Muscle layer of duodenum (tissue), 2 donors: Measurements from ENCODE around the gene KCTD20.
A peak's percentile ranks its signal among the peaks of the same experiment; 100 is the strongest.

Experiments
- H3K27ac ChIP-seq: one replicate; pipeline ENCODE4 v1.7.0; 2013; ENCODE audit warnings: mild to moderate bottlenecking, low read length
- H3K27me3 ChIP-seq: one replicate; pipeline ENCODE4 v1.7.0; 2013; ENCODE audit warnings: low read depth, mild to moderate bottlenecking, control low read depth, low read length
- H3K36me3 ChIP-seq, 2 donors: one replicate each; pipeline ENCODE4 v1.7.0; 2013; ENCODE audit warnings: low read length in 2 of 2, control low read depth in 1 of 2, mild to moderate bottlenecking in 1 of 2; ENCODE audit not compliant: insufficient read depth in 2 of 2, control insufficient read depth in 1 of 2
- H3K4me1 ChIP-seq, 2 donors: one replicate each; pipeline ENCODE4 v1.7.0; 2013; ENCODE audit warnings: low read length in 2 of 2, mild to moderate bottlenecking in 2 of 2, control low read depth in 1 of 2, moderate library complexity in 1 of 2; ENCODE audit not compliant: insufficient read depth in 2 of 2, control insufficient read depth in 1 of 2
- H3K4me3 ChIP-seq, 2 donors: one replicate each; pipeline ENCODE4 v1.7.0; 2013; ENCODE audit warnings: low read length in 2 of 2, low read depth in 1 of 2, mild to moderate bottlenecking in 1 of 2
- H3K9me3 ChIP-seq, 2 donors: one replicate each; pipeline ENCODE4 v1.7.0; 2013; ENCODE audit warnings: low read length in 2 of 2, control low read depth in 1 of 2, mild to moderate bottlenecking in 1 of 2; ENCODE audit not compliant: control insufficient read depth in 1 of 2
- donor health status: healthy.

KCTD20 gene

DNA sequence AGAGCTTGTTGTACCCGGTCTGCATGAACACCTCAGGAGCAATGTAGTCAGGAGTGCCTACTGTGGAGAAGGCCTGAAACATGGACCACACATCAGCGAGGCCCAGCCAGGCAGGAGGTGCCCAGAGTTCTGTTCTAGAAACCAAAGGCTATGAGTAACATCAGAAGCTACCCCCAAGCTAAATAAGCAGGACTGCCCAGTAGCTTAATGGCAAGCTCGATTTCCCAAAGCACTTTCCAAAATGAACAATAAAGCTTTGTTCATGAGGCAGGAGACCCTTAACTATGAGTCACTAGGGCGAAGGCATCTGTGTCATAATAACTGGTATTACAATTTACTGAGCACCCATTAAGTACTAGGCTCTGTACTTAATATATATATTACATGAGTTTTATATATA is 57.1 kb downstream of the KCTD20 start:
- Histone ChIP-seq H3K4me3 (no peak overlapping the region), H3K27me3 (no peaks in the 10 kb centered on the region), H3K27ac (no peak overlapping the region), H3K36me3 (peaks cover 33 to 53% of the 10 kb centered on the region in 2 donors), H3K4me1 (no peaks in the 10 kb centered on the region), H3K9me3 (no peaks in the 10 kb centered on the region)

DNA sequence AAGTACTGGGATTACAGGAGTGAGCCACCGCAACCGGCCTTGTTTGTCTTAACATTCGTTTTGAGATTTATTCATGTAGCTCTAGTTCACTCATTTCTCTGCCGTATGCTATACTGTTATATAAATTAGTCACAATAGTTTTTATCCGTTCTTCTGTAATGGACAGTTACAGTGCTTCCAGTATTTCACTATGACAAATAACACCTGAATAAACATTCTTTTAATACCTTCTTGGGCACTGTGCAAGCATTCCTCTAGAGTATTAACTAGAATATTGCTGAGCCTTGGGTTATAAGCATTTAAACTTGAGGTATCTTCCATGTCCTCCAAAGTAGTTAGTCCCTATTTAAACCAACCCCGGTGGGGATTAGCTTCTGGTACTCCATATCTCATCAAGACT is 58.9 kb downstream of the KCTD20 start:
- Histone ChIP-seq H3K4me1 (no peaks in the 10 kb centered on the region), H3K9me3 (no peaks in the 10 kb centered on the region), H3K27ac (no peak overlapping the region), H3K27me3 (no peaks in the 10 kb centered on the region), H3K4me3 (no peak overlapping the region), H3K36me3 (peaks cover 20 to 52% of the 10 kb centered on the region in 2 donors)

DNA sequence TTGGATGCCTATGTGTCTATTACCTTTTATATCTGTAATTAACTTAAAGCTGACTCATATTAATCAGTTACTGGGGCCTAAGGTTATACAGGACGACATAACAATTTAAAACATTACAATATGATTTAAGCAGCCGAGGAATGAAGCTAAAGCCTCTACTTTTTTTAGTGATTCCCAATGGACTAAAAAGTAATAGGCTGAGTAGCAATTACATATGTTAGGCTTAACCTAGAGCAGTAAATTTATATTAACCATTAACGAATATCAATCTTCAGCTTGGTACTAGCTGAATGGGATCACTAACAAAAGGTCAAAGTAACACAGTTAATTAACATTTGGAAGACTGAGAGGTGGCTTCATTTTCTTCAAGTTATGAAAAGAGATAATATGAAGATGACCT is 61.4 kb downstream of the KCTD20 start:
- H3K27ac ChIP-seq: peak overlapping the region; percentile 2
- no peaks in the 10 kb centered on the region for H3K27me3 ChIP-seq
- H3K36me3 ChIP-seq: peaks cover 8 to 54% of the 10 kb centered on the region in 2 donors
- H3K4me3 ChIP-seq: no peak overlapping the region
- no peaks in the 10 kb centered on the region for H3K4me1 ChIP-seq
- H3K9me3 ChIP-seq: no peaks in the 10 kb centered on the region

DNA sequence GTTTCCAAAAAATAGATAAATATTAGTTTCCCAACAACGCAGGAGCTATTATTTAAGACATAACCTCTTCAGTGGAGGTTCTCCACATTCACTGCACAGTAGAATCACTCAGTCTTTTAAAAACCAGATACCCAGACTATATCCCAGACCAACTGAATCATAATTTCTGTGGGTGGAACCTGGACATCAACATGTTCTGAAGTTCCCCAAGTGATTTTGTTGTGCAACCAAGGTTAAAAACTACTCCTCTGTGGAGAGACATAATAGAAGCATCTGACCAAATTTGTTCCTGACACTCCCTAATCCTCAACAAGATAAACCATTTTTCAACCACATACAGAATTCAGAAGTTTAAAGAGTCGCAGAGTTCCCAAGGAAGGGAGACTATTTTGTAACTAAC is 62.2 kb downstream of the KCTD20 start:
- Histone ChIP-seq H3K27me3 (no peaks in the 10 kb centered on the region), H3K4me1 (no peaks in the 10 kb centered on the region), H3K4me3 (no peak overlapping the region), H3K27ac (no peak overlapping the region), H3K36me3 (peaks cover 7 to 47% of the 10 kb centered on the region in 2 donors), H3K9me3 (no peaks in the 10 kb centered on the region)

DNA sequence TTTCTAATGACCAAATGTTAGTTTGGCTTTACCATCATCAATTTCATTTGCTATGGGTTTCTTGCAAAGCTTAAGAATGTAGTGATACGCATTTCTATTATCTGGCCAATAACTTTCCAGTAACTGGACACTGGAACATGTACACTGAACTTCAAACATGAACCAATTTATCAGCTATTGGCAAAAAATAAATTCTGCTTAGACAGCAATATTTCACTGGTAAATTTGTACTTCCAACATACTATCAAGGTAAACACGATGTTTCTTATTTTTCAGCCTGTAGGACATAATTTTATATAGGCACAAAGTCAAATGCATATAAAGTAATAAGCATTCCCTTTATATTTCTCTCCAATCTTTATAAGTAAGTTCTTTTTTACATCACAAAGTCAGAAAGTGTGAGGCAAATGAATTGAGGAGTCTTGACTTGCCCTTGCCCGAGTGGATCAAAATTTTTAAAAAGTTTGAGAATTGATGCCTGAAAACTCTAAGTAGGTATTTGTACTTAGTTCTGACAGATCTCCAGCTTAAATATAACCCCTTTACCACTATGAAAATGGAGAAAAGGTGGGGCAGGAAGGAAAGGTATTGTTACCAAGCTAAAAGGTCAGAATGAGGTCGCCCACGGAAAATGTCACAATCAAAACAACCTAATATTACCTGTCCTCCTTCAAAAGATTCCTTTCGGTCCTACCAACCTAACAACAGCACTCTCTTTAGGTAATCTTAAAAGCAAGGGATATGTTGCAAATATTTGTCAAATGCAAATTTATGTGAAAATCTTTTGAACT is 63.1 kb downstream of the KCTD20 start:
- Histone ChIP-seq H3K4me1 (no peaks in the 10 kb centered on the region), H3K9me3 (no peaks in the 10 kb centered on the region), H3K27me3 (no peaks in the 10 kb centered on the region), H3K36me3 (peaks cover 8 to 51% of the 10 kb centered on the region in 2 donors), H3K27ac (no peak overlapping the region), H3K4me3 (no peak overlapping the region)

DNA sequence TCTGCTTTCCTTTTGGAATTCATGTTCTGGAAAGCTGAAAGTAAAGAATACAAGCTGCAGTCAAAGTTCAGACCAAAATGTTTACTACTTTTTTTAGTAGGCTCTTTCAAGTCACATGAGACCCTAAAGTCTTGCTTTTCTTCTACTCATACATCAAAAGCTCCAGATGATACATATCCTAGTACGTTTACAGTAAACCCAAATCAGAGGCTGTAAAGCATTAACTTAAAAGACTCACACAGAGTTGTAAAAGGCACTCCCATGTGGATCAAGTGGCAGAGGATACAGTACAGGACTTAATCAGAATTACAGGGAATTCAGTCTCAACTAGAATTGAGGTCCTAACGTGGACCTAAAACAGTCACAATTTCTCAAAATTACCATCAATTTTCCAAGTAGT is 63.8 kb downstream of the KCTD20 start:
- Histone ChIP-seq H3K4me1 (no peaks in the 10 kb centered on the region), H3K4me3 (no peak overlapping the region), H3K36me3 (peaks cover 8 to 56% of the 10 kb centered on the region in 2 donors), H3K27me3 (no peaks in the 10 kb centered on the region), H3K9me3 (no peaks in the 10 kb centered on the region), H3K27ac (no peak overlapping the region)

DNA sequence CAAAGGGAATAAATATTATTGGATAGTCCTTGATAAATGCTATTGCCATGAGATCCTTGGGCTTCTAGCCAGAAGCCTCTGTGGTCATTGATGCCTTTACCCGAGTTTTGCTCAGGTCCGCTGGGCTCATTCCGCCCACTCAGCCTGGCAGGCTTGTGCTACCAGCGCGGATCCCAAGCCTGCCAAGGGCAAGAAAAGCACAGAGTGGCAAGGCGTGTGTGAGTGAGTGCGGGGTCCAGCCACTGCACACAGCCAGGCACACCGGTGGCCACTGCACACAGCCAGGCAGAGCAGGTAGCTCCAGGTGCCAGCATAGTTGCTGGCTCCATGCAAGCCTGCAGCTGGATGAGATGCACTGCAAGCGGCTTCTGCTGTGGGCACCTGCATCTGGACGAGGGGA is 65.7 kb downstream of the KCTD20 start:
- no peaks in the 10 kb centered on the region for H3K27me3 ChIP-seq
- no peak overlapping the region for H3K27ac ChIP-seq
- no peak overlapping the region for H3K4me3 ChIP-seq
- H3K36me3 ChIP-seq: peaks cover 14 to 51% of the 10 kb centered on the region in 2 donors
- H3K4me1 ChIP-seq: no peaks in the 10 kb centered on the region
- H3K9me3 ChIP-seq: no peaks in the 10 kb centered on the region

DNA sequence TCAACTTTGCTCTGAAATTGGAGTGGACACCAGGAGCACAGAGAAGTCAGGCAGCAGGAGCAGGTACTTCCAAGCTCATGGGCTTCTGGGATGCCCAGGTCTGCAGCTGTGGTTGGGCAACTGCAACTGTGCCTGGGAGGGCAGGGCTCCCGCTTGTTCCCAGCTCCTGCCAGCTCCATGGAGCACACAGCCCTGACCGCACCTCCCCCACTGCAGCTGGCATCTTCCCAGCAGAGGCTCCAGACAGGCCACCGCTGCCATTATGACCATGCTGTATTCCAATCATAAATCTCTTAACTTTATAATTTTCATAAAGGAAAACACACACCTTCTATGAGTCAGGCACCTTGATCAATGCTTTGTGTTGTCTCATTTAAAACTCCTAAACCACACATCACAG is 67.6 kb downstream of the KCTD20 start:
- Histone ChIP-seq H3K27me3 (no peaks in the 10 kb centered on the region), H3K9me3 (no peaks in the 10 kb centered on the region), H3K36me3 (peaks cover 22 to 47% of the 10 kb centered on the region in 2 donors), H3K4me3 (no peak overlapping the region), H3K27ac (no peak overlapping the region), H3K4me1 (no peaks in the 10 kb centered on the region)

DNA sequence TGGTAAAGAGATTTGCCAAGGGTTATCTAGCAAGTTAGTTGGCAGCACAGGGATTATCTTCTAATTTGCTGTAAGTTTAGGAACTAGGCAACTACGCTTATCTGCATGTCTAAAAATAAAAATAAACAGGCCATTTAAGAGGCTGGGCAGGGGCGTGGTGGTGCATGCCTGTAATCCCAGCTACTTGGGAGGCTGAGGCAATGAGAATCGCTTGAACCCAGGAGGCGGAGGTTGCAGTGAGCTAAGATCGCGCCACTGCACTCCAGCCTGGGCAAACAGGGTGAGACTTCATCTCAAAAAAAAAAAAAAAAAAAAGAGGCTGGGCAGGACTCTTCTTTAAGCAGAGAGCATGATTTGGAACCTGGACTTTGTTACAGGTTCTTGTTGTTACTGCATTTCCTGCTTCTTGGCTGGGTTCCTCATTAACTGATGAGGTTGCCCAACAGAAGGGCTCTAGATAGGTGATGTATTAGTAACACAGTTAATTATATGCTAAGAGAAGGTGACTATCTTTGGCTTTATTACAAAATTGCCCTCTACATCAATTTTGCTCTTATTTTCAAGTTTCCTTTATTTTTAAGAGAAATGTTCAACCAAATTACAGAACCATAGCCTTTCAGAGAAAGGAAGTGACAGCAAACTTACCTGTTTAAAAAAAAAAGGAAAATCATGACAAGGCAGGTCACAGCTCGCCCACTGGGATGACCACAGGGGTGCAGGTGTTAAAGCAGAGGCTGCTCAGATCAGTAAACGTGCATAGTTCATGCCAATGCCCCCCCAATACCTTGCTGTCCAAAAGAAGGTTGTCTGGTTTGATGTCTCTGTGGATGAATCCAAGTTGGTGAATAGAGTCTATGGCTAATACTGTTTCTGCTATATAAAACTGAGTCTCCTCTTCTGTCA is 72.0 kb downstream of the KCTD20 start:
- Histone ChIP-seq H3K36me3 (peaks cover 41 to 42% of the 10 kb centered on the region in 2 donors), H3K27ac (peak overlapping the region; percentile 31), H3K4me3 (no peak overlapping the region), H3K9me3 (no peaks in the 10 kb centered on the region), H3K27me3 (no peaks in the 10 kb centered on the region), H3K4me1 (no peaks in the 10 kb centered on the region)

DNA sequence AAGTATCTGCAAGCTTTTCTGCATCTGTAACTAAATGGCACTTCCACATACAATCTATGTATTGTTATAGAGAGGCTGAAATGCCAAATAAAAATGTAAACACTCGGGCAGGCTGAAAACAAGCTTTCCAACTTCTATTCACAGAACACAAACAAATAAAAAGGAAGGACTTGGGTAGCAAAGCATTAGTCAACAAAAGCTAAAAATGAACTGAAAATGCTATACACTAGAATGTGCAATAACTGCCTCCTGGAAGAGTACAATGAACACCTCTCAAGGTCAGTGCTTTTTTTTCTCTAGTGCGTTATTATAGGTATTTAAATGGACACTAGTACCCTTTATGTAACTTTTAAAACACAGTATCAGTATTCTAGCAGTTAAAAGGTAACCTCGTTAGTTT is 73.0 kb downstream of the KCTD20 start:
- Histone ChIP-seq H3K4me1 (no peaks in the 10 kb centered on the region), H3K27me3 (no peaks in the 10 kb centered on the region), H3K9me3 (no peaks in the 10 kb centered on the region), H3K36me3 (peaks cover 45 to 48% of the 10 kb centered on the region in 2 donors), H3K4me3 (no peak overlapping the region), H3K27ac (no peak overlapping the region)

DNA sequence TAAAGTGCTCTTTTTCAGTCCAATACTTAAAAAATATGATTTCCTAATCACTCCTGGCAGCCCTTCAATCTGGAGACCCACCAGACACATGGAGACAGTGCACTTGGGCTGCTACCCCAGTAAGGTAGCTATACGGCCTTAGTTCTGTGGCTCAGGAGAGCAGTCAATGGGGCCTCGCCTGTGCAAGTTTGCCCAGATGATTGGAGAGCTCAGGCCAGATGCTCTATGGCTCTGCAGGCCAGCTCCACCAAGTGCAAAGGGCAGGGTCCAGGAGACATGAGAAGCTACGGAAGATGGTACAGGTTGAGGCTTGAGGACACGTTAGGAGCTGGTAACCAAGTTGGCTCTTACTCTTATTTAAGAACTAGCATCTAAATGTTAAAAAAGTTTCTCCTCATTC is 73.8 kb downstream of the KCTD20 start:
- no peaks in the 10 kb centered on the region for H3K27me3 ChIP-seq
- peaks cover 48 to 50% of the 10 kb centered on the region in 2 donors for H3K36me3 ChIP-seq
- no peak overlapping the region for H3K27ac ChIP-seq
- H3K4me1 ChIP-seq: no peaks in the 10 kb centered on the region
- H3K9me3 ChIP-seq: no peaks in the 10 kb centered on the region
- no peak overlapping the region for H3K4me3 ChIP-seq
